NB4 (cell line): ENCODE data around the gene MYO10.

Experiments
- DNase-seq: peaks from one replicate; pipeline ENCODE4 v3.0.0; 2010; ENCODE audit warnings: low read depth
- H3K4me3 ChIP-seq: one replicate; pipeline ENCODE4 v1.5.1; 2011; ENCODE audit warnings: mild to moderate bottlenecking, low read depth, low read length, moderate library complexity
- MYC ChIP-seq: IDR thresholded peaks from 2 replicates; pipeline ENCODE4 v1.6.1; 2011; ENCODE audit warnings: low read depth, low read length
- POLR2A ChIP-seq: IDR thresholded peaks from 2 replicates; pipeline ENCODE4 v1.6.1; 2011; ENCODE audit warnings: mild to moderate bottlenecking; ENCODE audit not compliant: insufficient read length; ENCODE audit errors: extremely low read depth
- TF ChIP-seq, protein P1 (sequence below): IDR thresholded peaks from one replicate; pipeline ENCODE4 v1.5.1; 2012; ENCODE audit warnings: low read depth, low read length
- TF ChIP-seq, protein P2 (sequence below): IDR thresholded peaks from 2 replicates; pipeline ENCODE4 v1.6.1; 2011; ENCODE audit warnings: low read depth, low read length

MYO10 gene

DNA sequence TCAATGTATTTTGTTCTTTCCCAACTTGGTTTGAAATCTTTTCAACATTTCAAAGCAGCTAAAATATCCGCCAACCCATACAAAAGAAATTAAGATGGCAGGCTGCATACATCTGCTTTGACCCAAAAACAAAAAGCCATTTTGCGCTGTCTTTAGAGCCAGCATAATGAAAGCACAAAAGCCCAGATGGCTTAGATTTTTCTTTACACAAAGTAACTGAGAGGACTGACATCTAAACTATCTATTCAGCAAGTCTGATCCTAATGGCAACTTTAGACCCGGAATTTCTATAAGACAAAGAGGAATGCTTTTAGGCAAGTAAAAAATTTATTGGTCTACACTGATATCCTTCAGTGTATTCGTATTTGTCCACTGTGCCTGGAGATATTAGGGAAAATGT, 86.3 kb downstream of the MYO10 start:
- TF ChIP-seq POLR2A, result no peak
- TF ChIP-seq, protein P1, sequence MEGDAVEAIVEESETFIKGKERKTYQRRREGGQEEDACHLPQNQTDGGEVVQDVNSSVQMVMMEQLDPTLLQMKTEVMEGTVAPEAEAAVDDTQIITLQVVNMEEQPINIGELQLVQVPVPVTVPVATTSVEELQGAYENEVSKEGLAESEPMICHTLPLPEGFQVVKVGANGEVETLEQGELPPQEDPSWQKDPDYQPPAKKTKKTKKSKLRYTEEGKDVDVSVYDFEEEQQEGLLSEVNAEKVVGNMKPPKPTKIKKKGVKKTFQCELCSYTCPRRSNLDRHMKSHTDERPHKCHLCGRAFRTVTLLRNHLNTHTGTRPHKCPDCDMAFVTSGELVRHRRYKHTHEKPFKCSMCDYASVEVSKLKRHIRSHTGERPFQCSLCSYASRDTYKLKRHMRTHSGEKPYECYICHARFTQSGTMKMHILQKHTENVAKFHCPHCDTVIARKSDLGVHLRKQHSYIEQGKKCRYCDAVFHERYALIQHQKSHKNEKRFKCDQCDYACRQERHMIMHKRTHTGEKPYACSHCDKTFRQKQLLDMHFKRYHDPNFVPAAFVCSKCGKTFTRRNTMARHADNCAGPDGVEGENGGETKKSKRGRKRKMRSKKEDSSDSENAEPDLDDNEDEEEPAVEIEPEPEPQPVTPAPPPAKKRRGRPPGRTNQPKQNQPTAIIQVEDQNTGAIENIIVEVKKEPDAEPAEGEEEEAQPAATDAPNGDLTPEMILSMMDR, result no peak
- TF ChIP-seq, protein P2, sequence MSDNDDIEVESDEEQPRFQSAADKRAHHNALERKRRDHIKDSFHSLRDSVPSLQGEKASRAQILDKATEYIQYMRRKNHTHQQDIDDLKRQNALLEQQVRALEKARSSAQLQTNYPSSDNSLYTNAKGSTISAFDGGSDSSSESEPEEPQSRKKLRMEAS, result no peak
- TF ChIP-seq MYC, result no peak
- H3K4me3 ChIP-seq, result no peak overlapping the region
- DNase-seq, result no peak

DNA sequence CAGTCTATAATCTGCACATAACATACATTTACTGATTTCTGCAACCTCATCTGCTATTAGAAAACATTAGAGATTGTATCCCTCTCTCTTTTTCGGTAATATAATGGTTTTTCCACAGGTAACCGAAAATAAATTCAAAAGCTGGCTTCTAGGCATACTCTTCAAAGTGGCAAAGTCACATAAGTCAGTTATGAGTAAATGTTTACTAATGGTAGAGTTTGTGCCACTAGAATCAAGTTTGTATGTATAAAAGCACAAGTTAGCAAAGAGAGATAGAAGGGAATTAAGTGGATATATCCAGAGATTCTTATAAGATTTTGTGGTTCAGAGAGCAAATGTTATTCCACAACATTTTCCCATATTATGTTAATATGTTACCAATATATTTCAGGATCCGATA, 86.9 kb downstream of the MYO10 start:
- TF ChIP-seq POLR2A (no peak), MYC (no peak)
- TF ChIP-seq, protein P1, result no peak
- TF ChIP-seq, protein P2, result no peak
- no peak for DNase-seq

DNA sequence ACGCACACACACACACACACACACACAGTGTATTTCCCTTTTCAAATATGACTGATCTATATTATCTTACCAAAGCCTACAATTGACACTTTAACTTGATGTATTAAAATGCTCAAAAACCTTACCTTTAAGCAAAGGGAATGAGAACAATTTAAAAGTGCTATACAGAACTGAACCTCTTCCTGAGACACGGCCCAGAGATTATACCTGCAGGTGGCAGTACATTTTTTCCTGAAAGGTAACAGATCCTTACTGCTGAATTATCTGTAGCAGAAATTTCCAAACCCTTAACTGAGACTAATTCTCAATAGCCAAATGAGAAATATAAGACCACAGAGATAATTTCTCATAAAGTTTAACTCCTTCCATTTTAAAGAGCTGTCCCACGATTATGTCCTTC, 91.1 kb downstream of the MYO10 start:
- TF ChIP-seq, protein P2, result no peak
- TF ChIP-seq MYC, result no peak
- H3K4me3 ChIP-seq, result no peak overlapping the region
- no peak for DNase-seq

More for the DNA sequence above, 86.9 kb downstream of the MYO10 start:
- no peak overlapping the region for H3K4me3 ChIP-seq

DNA sequence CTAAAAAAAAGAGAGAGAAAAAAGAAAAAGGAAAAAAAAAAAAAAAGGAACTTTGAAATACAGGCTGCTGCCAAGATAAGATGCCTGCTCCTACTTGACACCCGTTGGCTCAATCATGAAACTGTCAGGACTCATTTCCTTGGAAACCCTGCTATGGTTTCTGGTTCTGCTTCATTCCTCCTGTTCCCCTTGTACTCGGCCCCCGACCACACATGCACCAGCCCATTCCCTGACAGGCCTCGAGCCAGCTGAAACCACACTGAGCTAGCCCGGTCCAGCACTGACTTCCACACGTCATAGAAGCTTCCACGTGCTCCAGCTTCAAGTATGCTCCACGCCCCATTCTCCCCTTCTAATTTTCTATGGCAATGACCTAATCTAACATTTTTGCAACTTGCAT, 93.2 kb downstream of the MYO10 start:
- TF ChIP-seq, protein P2, result no peak
- TF ChIP-seq, protein P1, result no peak
- no peak overlapping the region for H3K4me3 ChIP-seq
- DNase-seq, result no peak

DNA sequence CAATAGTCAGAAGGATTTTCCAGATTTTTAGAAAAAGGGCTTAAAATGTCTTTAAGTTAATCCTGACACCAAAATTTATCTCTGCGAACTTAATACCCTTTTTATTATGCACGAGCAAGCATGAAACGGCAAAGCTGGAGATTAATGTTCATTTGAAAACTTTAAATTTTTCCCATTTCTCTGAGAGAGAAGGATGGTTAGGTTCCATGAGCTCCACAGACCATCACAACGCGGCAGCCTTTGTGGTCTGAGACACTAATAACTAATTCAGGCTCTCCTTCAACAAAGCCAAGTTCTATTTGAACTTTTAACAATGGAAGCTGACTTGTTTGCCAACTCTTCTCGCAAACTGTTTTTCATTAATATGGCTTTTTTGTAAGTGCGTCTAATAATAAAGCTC, 94.7 kb downstream of the MYO10 start:
- no peak overlapping the region for H3K4me3 ChIP-seq
- no peak for DNase-seq
- TF ChIP-seq MYC (no peak), POLR2A (no peak)
- TF ChIP-seq, protein P2, result no peak
- TF ChIP-seq, protein P1, result no peak

DNA sequence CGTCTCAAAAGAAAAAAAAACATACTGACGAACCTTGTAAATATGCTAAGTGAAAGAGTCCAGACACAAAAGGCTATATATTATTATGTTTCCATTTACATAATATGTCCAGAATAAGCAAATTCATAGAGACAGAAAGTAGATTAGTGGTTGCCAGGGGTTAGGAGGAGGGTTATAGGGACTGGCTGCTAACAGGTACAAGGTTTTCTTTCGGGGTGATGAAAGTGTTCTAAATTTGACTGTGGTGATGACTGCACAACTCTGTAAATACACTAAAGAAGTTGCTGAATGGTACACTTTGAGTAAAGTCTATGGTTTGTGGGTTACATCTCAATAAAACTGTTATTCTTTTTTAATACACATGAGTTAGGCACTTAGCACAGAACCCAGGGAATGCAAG, 98.8 kb downstream of the MYO10 start:
- TF ChIP-seq, protein P2, result no peak
- TF ChIP-seq POLR2A (no peak), MYC (no peak)
- TF ChIP-seq, protein P1, result no peak
- no peak for DNase-seq
- no peak overlapping the region for H3K4me3 ChIP-seq
